GM21619 (cell line): ENCODE results near the gene DCTN5.

ENCODE experiments used
- ATAC-seq: cut with Tn5 transposase; IDR thresholded peaks from one replicate; pipeline ENCODE4 v1.9.1; 2021; ENCODE audit not compliant: unreplicated experiment

Gene DCTN5

GRCh38 chr16:23651943-23652468 lies 10.7 kb downstream of the DCTN5 start:
- ATAC-seq = peak; percentile 54

- no peak for ATAC-seq
Observed at GRCh38 chr16:23663918-23664317, 22.7 kb downstream of the DCTN5 start.

GRCh38 chr16:23666571-23667354 lies 25.5 kb downstream of the DCTN5 start:
- ATAC-seq = no peak

- ATAC-seq = no peak
Observed at GRCh38 chr16:23667355-23667659, 26.0 kb downstream of the DCTN5 start.

GRCh38 chr16:23668225-23668624 lies 27.0 kb downstream of the DCTN5 start:
- ATAC-seq = no peak

GRCh38 chr16:23668873-23669272 lies 27.6 kb downstream of the DCTN5 start:
- ATAC-seq = no peak

GRCh38 chr16:23670137-23670776 lies 29.0 kb downstream of the DCTN5 start:
- ATAC-seq = peak; percentile 97

- no peak for ATAC-seq
Observed at GRCh38 chr16:23673971-23674614, 32.8 kb downstream of the DCTN5 start.

GRCh38 chr16:23676924-23677480 lies 35.7 kb downstream of the DCTN5 start:
- ATAC-seq = no peak

- peak; percentile 88 for ATAC-seq
Observed at GRCh38 chr16:23678430-23679273, 37.4 kb downstream of the DCTN5 start, which contains the start of gene PLK1. Gene PLK1, plus strand, starts transcription at chr16:23678889. Its CDS starts 44 bp downstream, at chr16:23678933.

GRCh38 chr16:23679274-23679985 lies 38.2 kb downstream of the DCTN5 start:
- no peak for ATAC-seq

GRCh38 chr16:23679986-23680336 lies 38.7 kb downstream of the DCTN5 start:
- no peak for ATAC-seq

GRCh38 chr16:23682181-23682580 lies 40.9 kb downstream of the DCTN5 start:
- ATAC-seq = no peak

- ATAC-seq = no peak
Observed at GRCh38 chr16:23683487-23683886, 42.2 kb downstream of the DCTN5 start.

- ATAC-seq = no peak
Observed at GRCh38 chr16:23687034-23687808, 46.0 kb downstream of the DCTN5 start.

- no peak for ATAC-seq
Observed at GRCh38 chr16:23689442-23690187, 48.3 kb downstream of the DCTN5 start.

GRCh38 chr16:23690771-23691482 lies 49.7 kb downstream of the DCTN5 start:
- no peak for ATAC-seq
